ENCODE results near the gene EZH2.

The EZH2 gene

DNA sequence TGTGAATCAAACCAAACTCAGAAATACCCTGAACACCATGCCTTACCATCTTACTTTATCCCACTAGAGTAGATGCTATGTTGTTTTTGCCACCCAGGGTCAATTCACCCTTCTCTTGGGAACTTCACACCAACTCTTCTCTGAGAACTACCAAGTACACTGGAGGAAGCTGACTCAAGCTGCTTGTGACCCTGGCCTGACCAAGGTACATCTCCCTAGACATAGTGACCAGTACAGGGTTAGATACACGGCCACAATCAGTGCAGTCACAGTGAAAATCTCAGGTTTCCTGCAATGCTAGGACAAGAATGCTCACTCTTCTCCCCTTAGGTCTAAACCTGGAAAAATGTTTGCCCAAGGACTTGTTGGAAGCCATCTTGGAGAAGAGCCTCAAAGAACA lies 31.8 kb downstream of the EZH2 start:
- no peak for DNase-seq

DNA sequence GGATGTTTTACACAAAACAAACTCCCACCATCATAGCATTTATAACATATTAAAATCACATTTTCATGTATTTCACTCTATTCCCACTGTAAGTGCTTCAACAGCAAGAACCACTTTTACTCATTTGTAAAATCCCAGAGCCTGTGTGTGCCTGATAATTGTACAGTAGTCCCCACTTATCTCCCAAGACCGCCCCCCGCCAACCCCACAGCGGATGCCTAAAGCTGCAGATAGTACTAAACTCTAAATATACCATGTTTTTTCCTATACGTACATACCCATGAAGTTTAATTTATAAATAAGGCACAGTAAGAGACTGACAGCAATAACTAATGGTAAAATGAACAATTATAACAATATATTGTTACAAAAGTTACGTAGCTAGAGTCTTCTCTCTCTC lies 33.5 kb downstream of the EZH2 start:
- no peak for DNase-seq

DNA sequence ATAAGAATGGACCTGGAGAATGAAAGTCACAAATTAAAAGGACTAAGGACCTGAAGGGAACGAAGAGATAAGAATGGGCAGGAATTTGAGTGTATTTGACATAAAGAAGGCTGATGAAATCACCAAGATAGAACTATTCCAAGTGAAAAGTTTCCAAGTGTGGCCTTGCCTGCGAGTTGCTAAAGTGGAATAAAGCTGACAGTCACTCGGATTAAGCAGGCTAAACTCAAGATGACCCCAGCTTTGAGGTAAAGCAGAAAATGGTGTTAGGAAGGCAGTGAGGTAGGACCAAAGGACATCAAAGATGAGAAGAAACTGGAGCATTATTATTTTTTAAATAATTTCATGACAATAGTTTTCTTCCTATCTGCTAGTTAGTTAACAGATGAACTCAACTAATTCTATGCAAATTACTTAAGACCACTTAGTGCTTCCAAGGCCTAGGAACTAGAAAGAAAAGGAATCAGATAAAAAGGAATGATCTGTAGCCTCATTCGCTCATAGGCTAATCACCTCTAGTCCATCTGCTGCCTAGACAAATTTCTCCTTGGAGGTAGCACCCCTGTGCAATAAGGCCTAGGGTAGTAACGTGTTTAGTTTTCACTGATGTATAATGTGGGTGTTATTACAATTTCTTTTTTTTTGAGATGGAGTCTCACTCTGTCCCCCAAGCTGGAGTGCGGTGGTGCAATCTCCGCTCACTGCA lies 34.5 kb downstream of the EZH2 start:
- DNase-seq, result no peak

DNA sequence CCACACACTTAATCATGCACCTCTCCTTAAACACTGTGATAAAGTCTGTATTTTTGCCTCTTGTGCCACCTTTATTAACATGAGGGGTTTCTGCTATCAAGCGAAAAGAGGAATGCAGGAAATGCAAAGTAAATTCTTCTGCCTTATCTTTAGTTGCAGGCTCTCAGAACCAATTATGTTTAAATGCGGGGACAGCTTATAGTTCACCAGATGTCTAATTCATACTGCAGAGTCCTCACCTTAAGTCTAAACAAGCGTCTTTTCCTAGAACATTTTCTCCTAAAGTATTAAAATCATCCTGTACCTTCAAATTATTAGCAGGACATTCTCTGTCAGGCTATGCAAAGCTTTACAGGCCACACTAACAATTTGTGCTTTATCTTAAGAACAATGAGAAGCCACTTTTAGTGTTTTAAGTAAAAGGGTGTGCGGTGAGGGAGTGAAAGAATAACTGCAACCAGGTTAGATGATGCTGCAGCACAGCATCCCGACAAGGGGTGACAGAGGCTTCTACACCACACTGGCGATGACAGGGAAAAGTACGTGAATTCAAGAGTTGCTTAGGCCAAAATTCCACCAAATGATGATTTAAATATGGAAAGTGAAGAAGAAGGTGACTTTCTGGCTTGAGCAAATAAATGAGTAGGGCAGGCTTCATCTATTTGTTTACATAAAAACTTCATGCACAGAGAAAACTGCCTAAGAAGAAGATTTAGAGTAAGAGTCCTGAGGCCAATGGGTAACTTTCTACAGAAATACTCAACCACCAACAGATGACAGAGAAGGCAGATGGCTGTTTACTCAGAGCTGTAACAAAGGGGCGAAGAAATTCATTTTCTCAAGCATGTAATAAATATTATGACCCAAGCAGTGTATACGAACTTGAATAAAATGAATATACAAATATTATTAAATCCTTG lies 36.0 kb downstream of the EZH2 start:
- no peak for DNase-seq

DNA sequence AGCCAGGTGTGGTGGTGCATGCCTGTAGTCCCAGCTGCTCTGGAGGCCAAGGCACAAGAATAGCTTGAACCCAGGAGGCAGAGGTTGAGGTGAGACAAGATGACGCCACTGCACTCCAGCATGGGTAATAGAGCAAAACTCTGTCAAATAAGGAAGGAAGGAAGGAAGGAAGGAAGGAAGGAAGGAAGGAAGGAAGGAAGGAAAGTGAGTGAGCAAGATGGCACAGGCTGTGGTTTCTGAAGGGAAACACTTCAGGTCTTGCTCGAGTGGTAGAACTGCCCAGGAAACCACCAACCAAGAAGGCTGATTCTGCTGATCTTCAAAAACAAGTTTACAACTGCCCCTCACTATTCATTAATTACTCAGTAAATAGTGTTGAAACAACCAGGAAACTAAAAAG lies 45.2 kb downstream of the EZH2 start:
- DNase-seq, result no peak

DNA sequence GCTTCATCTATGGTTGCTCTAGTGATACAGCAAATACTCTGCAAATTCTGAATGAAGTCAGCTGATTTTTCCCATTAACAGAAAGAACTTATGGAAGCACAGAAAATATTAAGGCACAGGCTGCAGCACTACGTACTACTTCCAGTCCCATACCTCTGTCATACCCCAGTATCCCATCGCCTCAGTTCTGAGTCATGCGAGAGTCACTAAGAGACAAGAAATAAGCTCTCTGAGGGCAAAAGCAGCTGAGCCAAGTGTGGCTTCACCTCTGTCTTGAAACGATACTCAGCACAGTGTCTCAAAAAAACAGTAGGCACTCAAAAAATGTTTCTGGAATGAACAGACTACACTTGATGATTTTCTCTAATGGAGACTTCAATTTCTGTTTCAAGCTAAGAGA lies 48.2 kb downstream of the EZH2 start:
- DNase-seq, result no peak

DNA sequence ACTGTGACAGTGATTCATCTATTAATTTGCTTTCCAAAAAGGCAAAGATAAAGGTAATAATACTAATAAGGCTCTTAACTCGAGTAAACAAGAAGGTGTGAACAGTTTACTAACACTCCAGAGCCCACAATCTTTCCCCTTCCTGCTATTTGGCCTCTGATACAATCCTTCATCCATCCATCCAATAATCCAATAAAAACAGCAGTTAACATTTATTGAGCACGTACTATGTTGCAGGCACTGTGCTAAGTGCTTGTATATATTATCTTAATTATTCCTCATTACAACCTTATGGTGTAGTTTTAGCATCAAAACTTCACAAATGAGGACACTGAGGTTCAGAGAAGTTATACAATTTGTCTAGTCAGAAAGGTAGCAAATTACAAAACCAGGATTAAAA lies 49.5 kb downstream of the EZH2 start:
- no peak for DNase-seq

DNA sequence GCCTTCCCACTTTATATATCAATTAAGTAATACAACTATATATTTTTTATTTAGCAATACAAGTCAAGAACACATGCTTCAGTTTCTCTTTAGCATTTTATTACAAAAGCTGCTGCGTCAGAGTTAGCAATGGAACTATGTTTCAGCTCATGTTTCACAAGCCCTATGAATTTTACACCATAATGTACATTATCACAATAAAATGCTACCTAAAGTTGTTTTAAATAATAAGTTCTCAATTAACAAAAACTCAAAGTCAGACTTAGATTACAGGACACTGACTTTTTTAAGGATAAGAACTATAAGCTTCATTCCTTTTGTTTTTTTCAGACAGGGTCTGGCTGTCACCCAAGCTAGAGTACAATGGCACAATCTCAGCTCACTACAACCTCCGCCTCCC lies 52.3 kb downstream of the EZH2 start:
- DNase-seq, result no peak

DNA sequence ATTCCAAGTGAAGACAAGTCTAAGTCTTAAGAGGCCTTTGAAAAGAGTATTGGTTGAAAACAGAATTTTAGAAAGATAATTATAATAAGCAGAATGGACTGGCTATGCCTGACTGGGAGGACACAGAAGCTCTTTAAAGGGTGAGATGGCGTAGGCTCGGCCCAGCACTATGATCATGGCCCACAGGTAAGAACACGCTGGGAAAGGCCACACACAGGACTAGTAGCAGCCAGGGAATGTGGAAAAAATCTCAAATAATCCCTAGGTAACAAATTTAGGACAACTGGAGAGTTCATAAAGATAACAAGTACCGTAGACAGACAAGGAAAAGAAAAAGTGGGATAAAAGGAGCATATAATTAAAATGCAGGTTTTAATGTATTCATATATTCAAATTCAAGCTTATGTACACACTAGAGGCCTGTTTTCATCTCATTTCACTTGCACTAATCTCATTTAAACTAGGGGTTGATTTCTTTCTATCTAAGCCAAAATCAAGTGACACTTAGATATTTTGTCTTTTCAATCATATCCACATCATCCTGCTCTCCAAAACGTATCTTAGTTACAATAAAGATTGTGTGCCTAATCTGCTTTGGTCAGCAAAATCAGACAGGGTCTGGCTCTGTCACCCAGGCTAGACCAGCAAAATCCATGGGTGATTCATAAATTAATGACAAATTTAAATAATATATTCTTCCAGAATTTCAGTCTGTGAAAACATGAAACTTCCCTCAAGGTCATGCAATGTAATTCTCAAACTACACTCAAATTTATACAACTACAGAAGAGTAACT lies 53.0 kb downstream of the EZH2 start:
- no peak for DNase-seq

DNA sequence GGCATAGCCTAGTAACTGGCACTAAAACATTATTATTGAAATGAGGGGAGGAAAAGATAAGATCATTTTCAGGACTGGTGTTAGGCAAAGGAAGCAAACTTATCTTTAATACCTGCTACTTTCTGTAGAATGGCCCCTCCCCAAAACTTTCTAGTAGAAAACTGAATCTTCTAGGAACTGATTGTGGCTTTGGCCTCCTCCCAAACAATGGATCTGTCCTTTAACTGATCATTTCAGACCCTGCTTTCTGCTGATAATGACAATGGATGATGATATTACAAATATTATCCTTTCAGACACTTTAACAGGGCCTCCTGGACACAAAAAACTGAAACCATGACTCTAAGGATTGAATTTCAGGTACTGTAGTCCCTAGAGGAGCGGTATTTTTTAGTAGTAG lies 55.1 kb downstream of the EZH2 start:
- DNase-seq, result no peak

DNA sequence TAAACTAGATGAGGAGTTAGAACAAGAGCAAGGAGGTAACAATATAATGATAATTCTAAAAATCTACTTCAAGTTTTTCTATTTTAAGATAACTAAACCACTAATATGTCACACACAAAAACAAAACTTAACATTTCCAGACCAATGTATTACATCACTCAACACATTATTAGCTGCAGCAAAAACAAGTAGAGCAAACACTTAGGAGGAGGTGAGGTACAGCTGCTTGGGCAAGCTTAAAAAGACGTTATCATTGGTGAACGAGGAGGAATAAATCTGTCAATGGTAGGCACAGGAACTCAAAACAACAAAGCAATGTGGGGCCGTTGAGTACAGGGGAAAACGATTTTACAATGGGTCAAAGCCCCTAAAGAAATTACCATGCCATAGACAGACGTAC lies 58.8 kb downstream of the EZH2 start:
- no peak for DNase-seq

DNA sequence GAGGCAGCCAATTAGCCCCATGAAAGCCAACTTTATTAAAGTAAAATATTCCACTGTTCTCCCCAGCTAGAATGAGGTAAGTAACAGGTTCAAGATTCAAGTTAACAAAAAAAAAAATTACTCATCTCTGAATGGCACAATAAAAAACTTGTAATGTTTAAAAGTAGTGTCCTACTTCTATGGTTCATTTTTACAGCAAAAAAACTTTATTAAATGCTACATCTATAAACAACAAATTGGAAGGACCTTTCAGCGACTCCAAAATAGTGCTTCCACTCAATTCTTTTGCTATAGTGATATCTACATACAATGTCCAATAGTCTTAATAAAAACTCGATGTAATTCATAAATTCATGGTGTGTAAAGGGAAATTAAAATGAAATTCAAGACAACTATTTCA lies 59.2 kb downstream of the EZH2 start:
- no peak for DNase-seq

DNA sequence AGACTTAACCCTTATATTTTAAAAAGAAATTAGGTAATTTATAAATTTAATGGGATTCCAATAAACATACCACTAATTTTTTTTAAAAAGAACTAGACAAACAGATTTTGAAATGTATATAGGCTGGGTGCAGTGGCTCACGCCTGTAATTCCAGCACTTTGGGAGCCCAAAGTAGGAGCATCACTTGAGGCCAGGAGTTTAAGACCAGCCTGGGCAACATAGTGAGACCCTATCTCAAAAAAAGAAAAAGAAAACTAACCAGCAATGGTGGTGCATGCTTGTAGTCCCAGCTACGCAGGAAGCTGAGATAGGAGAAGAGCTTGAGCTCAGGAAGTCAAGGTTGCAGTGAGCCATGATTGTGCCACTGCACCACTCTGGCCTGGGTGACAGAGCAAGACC lies 62.7 kb downstream of the EZH2 start:
- DNase-seq, result no peak

DNA sequence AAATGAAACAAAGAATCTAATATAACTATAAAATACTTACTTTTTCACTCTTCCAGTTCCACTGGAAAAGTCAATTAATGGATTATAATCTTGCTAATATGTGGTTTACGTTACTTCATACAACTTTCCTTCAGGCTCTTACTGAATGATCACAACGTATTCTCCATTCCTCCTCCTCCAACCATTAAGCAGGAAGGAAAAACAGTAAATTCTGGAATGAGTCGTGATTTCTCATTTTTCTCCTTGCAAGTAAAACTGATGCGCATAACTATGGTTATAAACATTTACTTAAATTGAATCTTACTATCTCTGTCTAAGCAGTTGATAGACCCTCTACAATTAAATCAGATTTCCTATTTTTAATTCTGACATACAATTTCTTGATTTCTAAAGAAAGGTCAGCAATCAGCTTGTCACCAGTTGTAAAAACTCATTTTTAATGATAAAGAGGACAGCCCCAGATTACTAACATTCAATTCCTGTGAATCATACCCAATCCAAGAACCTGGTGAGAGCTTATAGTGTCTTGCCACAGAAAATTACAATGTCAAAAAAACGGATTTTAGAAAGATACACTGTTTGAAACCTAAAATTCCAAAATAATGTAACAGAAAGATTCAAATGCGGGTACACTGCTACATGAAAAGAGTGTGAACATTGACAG lies 64.3 kb downstream of the EZH2 start:
- DNase-seq, result no peak

DNA sequence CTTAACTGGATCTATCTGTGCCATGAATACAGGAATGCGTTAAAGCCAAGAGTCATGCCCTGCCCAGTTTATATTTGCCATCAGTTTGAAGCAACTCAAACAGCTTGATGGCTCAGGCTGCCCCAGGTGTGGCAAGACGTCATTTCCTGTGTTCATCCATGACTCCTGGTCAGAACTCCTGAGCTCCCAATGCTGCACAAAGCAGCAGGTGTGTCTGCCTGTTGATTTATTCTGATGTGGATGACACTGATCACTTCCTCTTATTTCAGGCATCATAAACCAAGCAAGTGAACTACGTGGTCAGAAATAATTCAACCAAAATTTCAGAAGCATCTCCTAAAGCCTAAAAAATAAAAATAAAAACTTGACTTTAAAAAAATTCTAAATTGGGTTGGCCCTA lies 68.5 kb downstream of the EZH2 start:
- no peak for DNase-seq

DNA sequence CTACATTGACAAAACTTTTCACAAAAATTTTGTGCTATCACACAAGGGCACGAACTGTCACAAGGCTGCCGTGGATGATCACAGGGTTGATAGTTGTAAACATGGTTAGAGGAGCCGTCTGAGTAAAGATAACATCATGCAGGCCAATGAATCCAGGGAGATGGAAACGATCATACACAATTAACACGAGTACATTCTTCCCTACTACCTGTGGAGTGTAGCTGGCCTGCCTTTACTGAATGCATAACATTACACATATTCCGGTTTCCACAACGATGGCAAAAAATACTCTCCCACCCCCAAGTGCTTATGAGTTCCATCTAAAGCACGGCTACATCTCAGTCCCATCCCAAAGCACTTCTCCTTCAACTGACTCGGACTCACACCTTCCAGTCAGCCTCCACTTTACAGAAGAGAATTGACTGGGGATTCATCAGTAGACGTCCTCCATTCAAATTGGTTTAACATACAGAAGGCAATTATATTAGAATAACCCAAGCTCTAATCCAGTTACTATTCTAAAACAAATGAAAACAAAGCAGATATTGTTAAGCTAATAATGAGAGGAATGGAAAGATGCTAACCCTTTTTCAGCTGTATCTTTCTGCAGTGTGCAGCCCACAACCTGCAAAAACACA lies 69.0 kb downstream of the EZH2 start:
- DNase-seq, result no peak

DNA sequence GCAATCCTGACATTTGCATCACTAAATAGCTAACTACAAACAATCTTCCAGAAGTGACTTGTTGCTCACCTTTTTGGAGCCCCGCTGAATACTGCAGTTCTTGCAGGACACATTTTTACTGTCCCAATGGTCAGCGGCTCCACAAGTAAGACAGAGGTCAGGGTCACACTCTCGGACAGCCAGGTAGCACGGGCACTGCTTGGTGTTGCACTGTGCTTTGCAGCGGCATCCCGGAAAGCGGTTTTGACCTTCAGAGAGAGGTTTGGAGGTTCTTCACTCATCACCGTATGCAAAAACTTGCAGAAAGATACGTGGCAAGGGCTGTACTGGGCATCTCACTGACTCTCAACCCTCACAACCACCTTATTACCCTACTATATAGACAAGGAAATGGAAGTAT lies 70.2 kb downstream of the EZH2 start:
- DNase-seq, result no peak

DNA sequence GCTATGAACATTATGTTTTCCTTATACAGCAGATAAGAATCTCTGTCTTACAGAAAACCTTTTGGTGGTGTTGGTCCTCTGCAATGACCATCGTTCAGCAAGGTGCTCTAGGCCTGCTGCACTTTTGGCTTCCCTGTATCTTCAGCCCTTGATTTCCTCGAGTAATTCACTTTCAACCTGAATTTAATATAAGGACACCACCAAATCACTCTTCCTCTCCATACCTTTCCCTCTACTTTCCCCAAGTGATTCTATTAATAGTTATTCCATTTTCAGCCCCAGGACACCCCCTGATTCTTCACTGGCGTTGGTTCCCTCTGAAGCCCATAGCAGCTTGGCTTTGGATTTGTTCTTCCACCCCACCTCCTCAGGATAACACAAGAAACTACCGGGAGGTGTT lies 72.2 kb downstream of the EZH2 start:
- no peak for DNase-seq

DNA sequence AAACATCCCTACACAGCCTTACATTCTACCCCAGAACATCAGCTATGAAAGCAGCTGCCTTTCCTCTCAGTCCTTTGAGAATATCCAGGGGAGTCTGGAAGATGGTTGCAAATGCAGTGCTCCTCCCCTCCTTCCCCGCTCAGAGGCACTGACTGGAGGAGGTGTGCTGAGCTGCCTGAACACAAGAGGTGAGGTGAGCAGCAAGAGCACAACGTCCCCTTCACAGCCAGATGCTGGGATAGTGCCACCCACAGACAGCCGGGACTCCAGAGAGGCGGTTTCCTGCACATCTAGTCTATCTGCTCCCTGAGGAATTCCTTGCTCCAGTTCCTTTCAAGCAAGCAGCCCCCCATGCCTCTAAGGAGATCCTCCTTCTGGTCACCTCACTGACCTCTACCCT lies 74.2 kb downstream of the EZH2 start:
- DNase-seq, result no peak

DNA sequence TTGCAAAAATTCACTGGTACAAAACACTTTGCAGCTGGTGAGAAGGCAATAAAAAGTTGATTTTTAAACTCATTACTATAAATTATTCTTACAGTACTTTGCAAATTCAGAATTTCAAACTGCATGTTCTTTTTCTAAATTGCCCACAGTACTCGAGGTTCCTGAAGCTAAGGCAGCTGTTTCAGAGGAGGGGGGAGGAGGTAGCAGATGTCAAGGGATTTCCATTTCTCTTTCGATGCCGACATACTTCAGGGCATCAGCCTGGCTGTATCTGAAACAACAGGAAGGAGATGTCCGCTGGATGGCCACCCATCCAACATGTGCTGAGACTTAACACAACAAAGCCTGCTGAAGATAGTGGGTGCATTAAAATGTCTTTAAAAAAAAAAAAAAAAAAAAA lies 76.7 kb downstream of the EZH2 start:
- DNase-seq, result no peak

DNA sequence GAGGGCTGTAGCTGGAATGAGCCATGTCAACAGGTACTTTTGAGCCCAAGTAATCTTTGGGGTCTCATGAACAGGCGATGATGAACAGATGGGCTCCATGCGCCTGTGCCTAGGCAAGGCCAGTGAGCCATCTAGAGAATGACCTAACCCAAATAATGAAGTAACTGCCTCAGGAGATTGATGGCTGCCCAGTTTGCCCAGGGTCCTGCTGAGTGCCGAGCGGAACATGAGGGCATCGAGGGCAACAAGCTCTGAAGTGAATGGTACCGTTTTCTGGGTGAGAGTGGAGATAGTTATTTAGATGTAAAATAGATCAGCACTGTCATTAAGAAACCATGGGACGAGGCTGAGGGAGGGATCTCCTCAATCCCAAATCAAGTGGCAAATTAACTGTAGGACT lies 77.9 kb downstream of the EZH2 start:
- DNase-seq, result no peak

DNA sequence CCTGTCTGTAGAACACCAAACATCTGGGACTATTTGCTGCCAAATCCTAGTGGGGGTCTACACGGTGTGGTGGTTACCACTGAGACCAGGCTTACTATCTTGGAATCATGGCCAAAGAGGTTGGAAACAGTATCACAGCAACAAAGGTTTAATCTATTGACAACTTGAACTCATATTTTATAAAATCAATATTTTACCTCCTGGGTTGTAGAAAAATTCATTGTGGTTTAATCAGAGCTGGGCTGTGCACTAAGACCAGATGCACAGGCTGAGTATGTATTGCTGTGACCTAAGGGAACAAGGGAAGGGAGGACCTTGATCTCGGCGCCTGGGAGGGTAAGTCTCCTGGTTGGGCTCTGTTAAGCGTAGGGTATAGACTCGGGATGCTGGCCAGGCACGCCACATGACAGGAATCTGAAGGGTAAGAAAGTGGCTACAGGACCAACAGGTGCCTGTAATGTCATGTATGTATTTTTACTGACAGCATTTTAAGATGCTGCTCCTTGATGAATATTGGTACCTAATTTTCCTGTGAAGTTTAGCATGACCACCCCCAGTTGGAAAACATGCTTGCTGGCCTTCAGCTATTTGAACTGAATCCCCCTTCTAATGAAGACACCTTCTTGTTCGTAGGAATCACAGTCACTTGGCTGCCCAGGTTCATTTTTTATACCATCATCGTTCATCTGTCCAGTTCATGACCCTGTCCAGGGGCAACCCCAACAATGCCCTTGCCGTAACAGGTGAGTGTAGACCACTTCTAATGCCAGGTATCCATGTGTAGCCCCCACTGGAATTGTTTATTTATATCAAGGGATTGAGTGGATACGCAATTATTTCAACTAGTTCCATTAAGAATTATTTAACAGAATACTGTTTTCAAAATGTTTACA lies 79.5 kb downstream of the EZH2 start:
- no peak for DNase-seq
